Astrocyte (in vitro differentiated cells and primary cell): ENCODE measurements around the gene MZT2B. TPM values are rescaled to one million over a fixed set of nuclear protein-coding genes. Genes with fewer than 3 reads are reported as not detected.
"Not testable (repeated sequence)": the region's sequence is repeated elsewhere in the genome, so short reads cannot be mapped to it uniquely, and the experiment has no call there.

Source experiments
- DNase-seq: peaks from one replicate; pipeline ENCODE4 v3.0.0-alpha.2; 2010; ENCODE audit warnings: low read depth
- FAIRE-seq: peaks from 2 replicates; lab custom pipeline; 2011; peaks lifted over from hg19 to GRCh38; lab: Jason Lieb, UNC
- H2AFZ ChIP-seq: 2 replicates; pipeline ENCODE4 v1.6.0; 2012; ENCODE audit warnings: low read depth, low read length, inconsistent platforms
- H3K27ac ChIP-seq: 2 replicates; pipeline ENCODE4 v1.5.1; 2011; ENCODE audit warnings: low read depth, low read length, inconsistent platforms
- H3K27me3 ChIP-seq: 2 replicates; pipeline ENCODE4 v1.6.0; 2011; ENCODE audit warnings: low read length, inconsistent platforms; ENCODE audit not compliant: insufficient read depth
- H3K36me3 ChIP-seq: 2 replicates; pipeline ENCODE4 v1.5.1; 2011; ENCODE audit warnings: low read length, inconsistent platforms; ENCODE audit not compliant: insufficient read depth
- H3K4me1 ChIP-seq: 2 replicates; pipeline ENCODE4 v1.5.1; 2011; ENCODE audit warnings: low read length, inconsistent platforms; ENCODE audit not compliant: insufficient read depth
- H3K4me2 ChIP-seq: 2 replicates; pipeline ENCODE4 v1.6.0; 2012; ENCODE audit warnings: low read length, inconsistent platforms
- H3K4me3 ChIP-seq: 2 replicates; pipeline ENCODE4 v1.5.1; 2011; ENCODE audit warnings: low read depth, mild to moderate bottlenecking, low read length, inconsistent platforms; ENCODE audit not compliant: insufficient read depth
- H3K79me2 ChIP-seq: 2 replicates; pipeline ENCODE4 v1.6.0; 2012; ENCODE audit warnings: mild to moderate bottlenecking, low read length, inconsistent platforms; ENCODE audit not compliant: insufficient read depth
- H3K9ac ChIP-seq: 2 replicates; pipeline ENCODE4 v1.6.0; 2012; ENCODE audit warnings: mild to moderate bottlenecking, low read length, inconsistent platforms
- H3K9me3 ChIP-seq: 2 replicates; pipeline ENCODE4 v1.5.1; 2012; ENCODE audit warnings: low read depth, mild to moderate bottlenecking, low read length, inconsistent platforms; ENCODE audit not compliant: insufficient read depth
- H4K20me1 ChIP-seq: 2 replicates; pipeline ENCODE4 v1.6.0; 2012; ENCODE audit warnings: low read length, inconsistent platforms; ENCODE audit not compliant: insufficient read depth
- H3K27ac Mint-ChIP-seq: one replicate; pipeline ENCODE4 v1.8.0; 2021; ENCODE audit warnings: mild to moderate bottlenecking, mixed read lengths; ENCODE audit not compliant: unreplicated experiment
- H3K27me3 Mint-ChIP-seq: one replicate; pipeline ENCODE4 v1.8.0; 2021; ENCODE audit warnings: low read depth, mixed read lengths; ENCODE audit not compliant: unreplicated experiment
- H3K36me3 Mint-ChIP-seq: one replicate; pipeline ENCODE4 v1.8.0; 2021; ENCODE audit warnings: low read depth, mixed read lengths; ENCODE audit not compliant: unreplicated experiment
- H3K4me1 Mint-ChIP-seq: one replicate; pipeline ENCODE4 v1.8.0; 2021; ENCODE audit warnings: low read depth, mixed read lengths; ENCODE audit not compliant: unreplicated experiment
- H3K4me3 Mint-ChIP-seq: one replicate; pipeline ENCODE4 v1.8.0; 2021; ENCODE audit warnings: mild to moderate bottlenecking, moderate library complexity, mixed read lengths; ENCODE audit not compliant: unreplicated experiment
- H3K9me3 Mint-ChIP-seq: one replicate; pipeline ENCODE4 v1.8.0; 2021; ENCODE audit warnings: mild to moderate bottlenecking, mixed read lengths; ENCODE audit not compliant: unreplicated experiment
- EZH2 ChIP-seq: IDR thresholded peaks from 2 replicates; pipeline ENCODE4 v1.6.1; 2012; ENCODE audit warnings: mild to moderate bottlenecking, low read length, inconsistent platforms; ENCODE audit not compliant: insufficient read depth
- total RNA-seq: library from RNA; stranded (reverse); gene quantifications from 2 replicates; pipeline ENCODE4 v1.2.1, GENCODE V29; 2021
- TF ChIP-seq, protein P1 (sequence below): IDR thresholded peaks from 2 replicates; pipeline ENCODE4 v1.5.1; 2011; ENCODE audit warnings: low read depth, mild to moderate bottlenecking, inconsistent platforms, low read length, moderate library complexity; ENCODE audit not compliant: insufficient read depth

The MZT2B gene
- total RNA-seq, 1 donor from 2014 or later = 232 TPM

DNA sequence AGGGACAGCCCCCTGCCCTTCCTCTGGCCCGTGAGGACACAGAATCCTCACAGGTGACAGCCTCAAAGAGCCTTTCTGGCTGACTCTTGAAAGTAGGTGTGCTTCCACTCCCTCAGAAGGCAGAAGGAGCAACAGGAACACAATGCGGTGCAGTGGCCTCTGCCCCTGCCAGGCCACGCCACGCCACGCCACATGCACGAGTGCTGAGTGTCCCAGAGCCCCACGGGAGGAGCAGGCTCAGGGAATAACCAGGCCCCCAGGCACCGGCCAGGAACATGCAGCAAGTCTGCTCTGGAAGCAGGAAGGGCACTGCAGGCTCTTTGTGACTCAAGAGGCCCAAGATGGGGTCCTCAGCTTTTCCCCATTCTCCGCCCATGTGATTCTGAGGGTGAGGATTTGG lies 19.1 kb upstream of the MZT2B start:
- H3K4me1 Mint-ChIP-seq = peaks cover 2% of the 10 kb centered on the region
- H3K36me3 Mint-ChIP-seq = peaks cover 13% of the 10 kb centered on the region
- Histone ChIP-seq H3K27ac (no peak overlapping the region), H3K4me3 (no peak overlapping the region), H3K9me3 (no peaks in the 10 kb centered on the region), H3K9ac (no peak overlapping the region), H3K27me3 (no peaks in the 10 kb centered on the region), H3K4me1 (no peaks in the 10 kb centered on the region), H3K79me2 (no peaks in the 10 kb centered on the region), H3K36me3 (peaks cover 19% of the 10 kb centered on the region), H3K4me2 (no peak overlapping the region), H2AFZ (no peak overlapping the region), H4K20me1 (peaks cover 4% of the 10 kb centered on the region)
- H3K9me3 Mint-ChIP-seq = no peaks in the 10 kb centered on the region
- DNase-seq (no peak), FAIRE-seq (no peak)
- no peaks in the 10 kb centered on the region for H3K27me3 Mint-ChIP-seq
- TF ChIP-seq EZH2 = no peak
- TF ChIP-seq, protein P1, sequence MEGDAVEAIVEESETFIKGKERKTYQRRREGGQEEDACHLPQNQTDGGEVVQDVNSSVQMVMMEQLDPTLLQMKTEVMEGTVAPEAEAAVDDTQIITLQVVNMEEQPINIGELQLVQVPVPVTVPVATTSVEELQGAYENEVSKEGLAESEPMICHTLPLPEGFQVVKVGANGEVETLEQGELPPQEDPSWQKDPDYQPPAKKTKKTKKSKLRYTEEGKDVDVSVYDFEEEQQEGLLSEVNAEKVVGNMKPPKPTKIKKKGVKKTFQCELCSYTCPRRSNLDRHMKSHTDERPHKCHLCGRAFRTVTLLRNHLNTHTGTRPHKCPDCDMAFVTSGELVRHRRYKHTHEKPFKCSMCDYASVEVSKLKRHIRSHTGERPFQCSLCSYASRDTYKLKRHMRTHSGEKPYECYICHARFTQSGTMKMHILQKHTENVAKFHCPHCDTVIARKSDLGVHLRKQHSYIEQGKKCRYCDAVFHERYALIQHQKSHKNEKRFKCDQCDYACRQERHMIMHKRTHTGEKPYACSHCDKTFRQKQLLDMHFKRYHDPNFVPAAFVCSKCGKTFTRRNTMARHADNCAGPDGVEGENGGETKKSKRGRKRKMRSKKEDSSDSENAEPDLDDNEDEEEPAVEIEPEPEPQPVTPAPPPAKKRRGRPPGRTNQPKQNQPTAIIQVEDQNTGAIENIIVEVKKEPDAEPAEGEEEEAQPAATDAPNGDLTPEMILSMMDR = no peak
- H3K4me3 Mint-ChIP-seq = no peak overlapping the region
- H3K27ac Mint-ChIP-seq = no peak overlapping the region

DNA sequence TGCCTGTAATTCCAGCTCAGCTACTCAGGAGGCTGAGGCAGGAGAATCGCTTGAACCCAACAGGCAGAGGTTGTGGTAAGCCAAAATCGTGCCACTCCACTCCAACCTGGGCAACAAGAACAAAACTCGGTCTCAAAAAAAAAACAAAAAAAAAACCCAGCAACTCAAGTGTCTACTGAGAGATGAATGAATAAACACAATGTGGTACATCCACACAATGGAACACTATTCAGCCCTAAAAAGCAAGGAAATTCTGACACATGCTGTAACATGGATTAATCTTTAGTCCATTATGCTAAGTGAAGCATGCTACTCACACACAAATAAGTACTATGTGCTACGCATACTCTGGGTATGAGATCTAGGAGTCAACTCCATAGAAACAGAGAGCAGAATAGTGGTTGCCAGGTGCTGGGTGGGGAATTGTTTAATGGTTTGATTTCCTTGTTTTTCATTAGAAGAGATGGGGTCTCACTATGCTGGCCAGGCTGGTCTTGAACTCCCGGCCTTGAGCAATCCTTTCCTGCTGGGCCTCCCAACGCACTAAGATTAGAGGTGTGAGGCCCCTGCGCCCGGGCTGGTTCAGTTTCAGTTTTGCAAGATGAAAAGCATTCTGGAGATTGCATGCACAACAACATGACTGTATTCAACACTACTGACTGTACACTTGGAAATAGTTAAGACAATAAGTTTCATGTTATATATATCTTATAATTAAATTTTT lies 16.6 kb upstream of the MZT2B start:
- Histone ChIP-seq H3K27ac (no peak overlapping the region), H3K27me3 (no peaks in the 10 kb centered on the region), H3K9me3 (no peaks in the 10 kb centered on the region), H3K36me3 (peaks cover 19% of the 10 kb centered on the region), H3K4me1 (no peaks in the 10 kb centered on the region), H2AFZ (no peak overlapping the region), H3K4me2 (no peak overlapping the region), H3K4me3 (no peak overlapping the region), H3K79me2 (no peaks in the 10 kb centered on the region), H4K20me1 (peaks cover 6% of the 10 kb centered on the region), H3K9ac (no peak overlapping the region)
- Mint-ChIP-seq H3K27ac (no peak overlapping the region), H3K4me3 (no peak overlapping the region), H3K36me3 (peaks cover 13% of the 10 kb centered on the region), H3K27me3 (no peaks in the 10 kb centered on the region), H3K4me1 (peaks cover 2% of the 10 kb centered on the region), H3K9me3 (no peaks in the 10 kb centered on the region)
- no peak for TF ChIP-seq EZH2
- TF ChIP-seq, protein P1 = no peak
- no peak for FAIRE-seq
- no peak for DNase-seq

DNA sequence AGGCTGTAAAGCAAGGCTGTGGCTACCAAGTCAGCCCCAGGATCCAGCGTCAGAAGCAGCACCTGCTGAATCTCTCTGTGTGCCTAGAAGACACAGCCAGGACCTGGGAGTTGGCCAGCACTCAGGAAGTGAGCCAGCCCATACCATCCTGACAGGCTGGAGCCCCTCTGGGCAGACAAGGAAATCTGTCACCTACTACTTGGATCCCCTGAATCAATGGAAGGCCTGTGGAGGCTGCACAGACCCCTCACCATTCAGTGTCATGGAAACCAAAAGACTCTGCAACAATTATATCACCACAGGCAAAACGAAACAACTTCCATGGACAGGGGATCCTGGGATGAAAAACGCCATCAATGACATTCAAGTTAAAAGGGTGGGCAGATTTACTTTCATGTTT lies 15.5 kb upstream of the MZT2B start:
- H3K4me3 Mint-ChIP-seq, H3K27me3 ChIP-seq, H3K4me1 Mint-ChIP-seq, H3K9me3 Mint-ChIP-seq, H3K4me2 ChIP-seq, DNase-seq, H3K27me3 Mint-ChIP-seq, H3K27ac ChIP-seq, H3K9me3 ChIP-seq, H4K20me1 ChIP-seq, H3K4me1 ChIP-seq, H3K4me3 ChIP-seq, H3K79me2 ChIP-seq, H3K9ac ChIP-seq, H3K27ac Mint-ChIP-seq, FAIRE-seq, H2AFZ ChIP-seq: not testable (repeated sequence)
- peaks cover 15% of the 10 kb centered on the region for H3K36me3 Mint-ChIP-seq
- H3K36me3 ChIP-seq = peaks cover 19% of the 10 kb centered on the region

DNA sequence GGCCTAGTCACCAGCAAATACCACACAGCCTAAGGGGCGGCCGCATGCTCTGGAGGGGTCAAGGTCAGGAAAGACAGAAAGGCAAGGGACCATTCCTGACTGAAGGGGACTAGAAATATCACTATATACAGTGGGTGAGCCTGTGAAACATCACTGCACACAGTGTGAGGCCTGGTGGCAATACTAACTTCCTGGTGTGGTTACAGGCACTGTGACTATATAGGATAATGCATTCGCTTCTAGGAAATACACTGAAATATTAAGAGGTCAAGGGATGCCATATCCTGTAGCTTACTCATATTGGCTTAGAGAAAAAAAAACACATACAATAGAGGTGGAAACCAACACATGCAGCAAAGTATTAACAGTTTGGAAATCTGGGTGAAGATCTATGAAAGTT lies 12.9 kb upstream of the MZT2B start:
- H3K9me3 ChIP-seq, H3K27me3 Mint-ChIP-seq, H3K79me2 ChIP-seq, H3K27ac ChIP-seq, H3K4me1 Mint-ChIP-seq, H3K4me1 ChIP-seq, H2AFZ ChIP-seq, H3K4me3 Mint-ChIP-seq, DNase-seq, H3K27ac Mint-ChIP-seq, H3K27me3 ChIP-seq, H4K20me1 ChIP-seq, H3K9ac ChIP-seq, H3K9me3 Mint-ChIP-seq, H3K4me3 ChIP-seq: not testable (repeated sequence)
- Histone ChIP-seq H3K36me3 (peaks cover 25% of the 10 kb centered on the region), H3K4me2 (peak overlapping the region; percentile 0)
- peak; percentile 32 for FAIRE-seq
- peaks cover 15% of the 10 kb centered on the region for H3K36me3 Mint-ChIP-seq
